ENCODE data around the gene ZNF14. TPM values are rescaled to one million over a fixed set of nuclear protein-coding genes. Genes with fewer than 3 reads are reported as not detected.
"Not testable (repeated sequence)": the region's sequence is repeated elsewhere in the genome, so short reads cannot be mapped to it uniquely, and the experiment has no call there.

ZNF14 gene
- total RNA-seq, 1 donor from 2014 or later = 10.9 TPM

DNA sequence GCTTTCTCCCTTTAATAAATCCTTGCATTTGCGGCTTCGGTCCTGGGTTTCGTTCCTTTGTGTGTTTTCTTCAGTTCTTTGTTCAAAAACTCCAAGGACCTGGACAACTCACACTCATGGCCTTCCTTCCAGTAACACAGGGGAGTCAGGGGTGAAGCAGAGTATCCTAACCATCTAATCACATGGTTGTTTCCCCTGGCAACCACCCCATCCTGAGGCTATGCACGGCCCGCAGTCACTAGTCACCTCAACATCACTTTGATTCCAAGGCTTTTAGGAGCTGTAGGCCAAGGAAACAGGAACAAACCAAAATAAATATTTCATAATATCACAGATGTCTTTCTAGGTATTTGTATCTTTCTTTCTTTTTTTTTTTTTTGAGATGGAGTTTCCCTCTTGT is 35.3 kb downstream of the ZNF14 start:
- Mint-ChIP-seq H3K27me3 (ENCODE audit: unreplicated experiment) (no peaks in the 10 kb centered on the region), H3K4me3 (ENCODE audit: unreplicated experiment) (no peak overlapping the region), H3K27ac (ENCODE audit: unreplicated experiment) (no peak overlapping the region), H3K36me3 (ENCODE audit: unreplicated experiment) (peaks cover 4% of the 10 kb centered on the region), H3K9me3 (ENCODE audit: unreplicated experiment) (peaks cover 2% of the 10 kb centered on the region), H3K4me1 (ENCODE audit: low read depth, unreplicated experiment) (no peaks in the 10 kb centered on the region)
- TF ChIP-seq, protein P1, sequence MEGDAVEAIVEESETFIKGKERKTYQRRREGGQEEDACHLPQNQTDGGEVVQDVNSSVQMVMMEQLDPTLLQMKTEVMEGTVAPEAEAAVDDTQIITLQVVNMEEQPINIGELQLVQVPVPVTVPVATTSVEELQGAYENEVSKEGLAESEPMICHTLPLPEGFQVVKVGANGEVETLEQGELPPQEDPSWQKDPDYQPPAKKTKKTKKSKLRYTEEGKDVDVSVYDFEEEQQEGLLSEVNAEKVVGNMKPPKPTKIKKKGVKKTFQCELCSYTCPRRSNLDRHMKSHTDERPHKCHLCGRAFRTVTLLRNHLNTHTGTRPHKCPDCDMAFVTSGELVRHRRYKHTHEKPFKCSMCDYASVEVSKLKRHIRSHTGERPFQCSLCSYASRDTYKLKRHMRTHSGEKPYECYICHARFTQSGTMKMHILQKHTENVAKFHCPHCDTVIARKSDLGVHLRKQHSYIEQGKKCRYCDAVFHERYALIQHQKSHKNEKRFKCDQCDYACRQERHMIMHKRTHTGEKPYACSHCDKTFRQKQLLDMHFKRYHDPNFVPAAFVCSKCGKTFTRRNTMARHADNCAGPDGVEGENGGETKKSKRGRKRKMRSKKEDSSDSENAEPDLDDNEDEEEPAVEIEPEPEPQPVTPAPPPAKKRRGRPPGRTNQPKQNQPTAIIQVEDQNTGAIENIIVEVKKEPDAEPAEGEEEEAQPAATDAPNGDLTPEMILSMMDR (IDR thresholded peaks at IDR 0.05; ENCODE audit: partially characterized antibody, unreplicated experiment) = no peak
- DNase-seq = no peak

DNA sequence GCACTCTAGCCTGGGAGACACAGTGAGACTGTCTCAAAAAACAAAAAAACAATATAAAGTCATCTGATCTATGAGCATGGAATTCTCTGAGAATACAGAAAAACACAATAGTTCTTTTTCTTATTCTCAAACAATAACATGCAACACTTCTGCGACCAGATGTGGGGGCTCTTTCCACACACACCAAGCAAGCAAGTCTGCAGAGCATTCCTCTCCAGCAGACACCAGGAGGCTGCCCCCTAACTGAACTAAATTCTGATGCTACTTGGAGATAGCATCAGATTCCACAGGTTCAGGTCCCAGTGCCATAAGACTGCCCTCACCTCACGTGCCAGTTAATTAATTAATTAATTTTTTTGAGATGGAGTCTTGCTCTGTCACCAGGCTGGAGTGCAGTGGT is 36.5 kb downstream of the ZNF14 start:
- Mint-ChIP-seq H3K4me3 (ENCODE audit: unreplicated experiment) (no peak overlapping the region), H3K27ac (ENCODE audit: unreplicated experiment) (no peak overlapping the region), H3K9me3 (ENCODE audit: unreplicated experiment) (peaks cover 1% of the 10 kb centered on the region), H3K27me3 (ENCODE audit: unreplicated experiment) (no peaks in the 10 kb centered on the region), H3K36me3 (ENCODE audit: unreplicated experiment) (peaks cover 4% of the 10 kb centered on the region), H3K4me1 (ENCODE audit: low read depth, unreplicated experiment) (no peaks in the 10 kb centered on the region)
- TF ChIP-seq, protein P1 (IDR thresholded peaks at IDR 0.05; ENCODE audit: partially characterized antibody, unreplicated experiment) = no peak
- no peak for DNase-seq

GRCh38 chr19:19691683-19692082 is 41.2 kb downstream of the ZNF14 start:
- H3K27ac Mint-ChIP-seq (ENCODE audit: unreplicated experiment) = no peak overlapping the region
- H3K4me3 Mint-ChIP-seq (ENCODE audit: unreplicated experiment) = no peak overlapping the region
- no peaks in the 10 kb centered on the region for H3K36me3 Mint-ChIP-seq (ENCODE audit: unreplicated experiment)
- H3K9me3 Mint-ChIP-seq (ENCODE audit: unreplicated experiment) = peaks cover 4% of the 10 kb centered on the region
- H3K4me1 Mint-ChIP-seq (ENCODE audit: low read depth, unreplicated experiment) = no peaks in the 10 kb centered on the region
- no peak for DNase-seq
- TF ChIP-seq, protein P1 (IDR thresholded peaks at IDR 0.05; ENCODE audit: partially characterized antibody, unreplicated experiment) = no peak
- no peaks in the 10 kb centered on the region for H3K27me3 Mint-ChIP-seq (ENCODE audit: unreplicated experiment)

DNA sequence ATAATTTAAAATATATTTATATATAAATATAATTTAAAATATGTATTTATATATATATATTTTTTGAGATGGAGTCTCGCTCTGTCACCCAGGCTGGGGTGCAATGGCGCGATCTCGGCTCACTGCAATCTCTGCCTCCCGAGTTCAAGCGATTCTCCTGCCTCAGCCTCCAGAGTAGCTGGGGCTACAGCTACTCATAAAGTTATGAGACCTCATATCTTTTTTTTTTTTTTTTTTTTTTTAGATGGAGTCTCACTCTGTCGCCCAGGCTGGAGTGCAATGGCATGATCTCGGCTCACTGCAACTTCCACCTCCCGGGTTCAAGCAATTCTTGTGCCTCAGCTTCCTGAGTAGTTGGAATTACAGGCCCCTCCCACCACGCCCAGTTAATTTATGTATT is 43.9 kb downstream of the ZNF14 start:
- not testable (repeated sequence) for DNase-seq; H3K36me3 Mint-ChIP-seq (ENCODE audit: unreplicated experiment); H3K9me3 Mint-ChIP-seq (ENCODE audit: unreplicated experiment); H3K27ac Mint-ChIP-seq (ENCODE audit: unreplicated experiment); H3K4me1 Mint-ChIP-seq (ENCODE audit: low read depth, unreplicated experiment); H3K4me3 Mint-ChIP-seq (ENCODE audit: unreplicated experiment); H3K27me3 Mint-ChIP-seq (ENCODE audit: unreplicated experiment)

GRCh38 chr19:19687090-19687489 is 45.8 kb downstream of the ZNF14 start:
- H3K9me3 Mint-ChIP-seq (ENCODE audit: unreplicated experiment) = peaks cover 2% of the 10 kb centered on the region
- no peak for DNase-seq
- TF ChIP-seq, protein P1 (IDR thresholded peaks at IDR 0.05; ENCODE audit: partially characterized antibody, unreplicated experiment) = no peak

GRCh38 chr19:19686580-19686979 is 46.3 kb downstream of the ZNF14 start:
- Mint-ChIP-seq H3K4me3 (ENCODE audit: unreplicated experiment) (no peak overlapping the region), H3K4me1 (ENCODE audit: low read depth, unreplicated experiment) (no peaks in the 10 kb centered on the region), H3K27ac (ENCODE audit: unreplicated experiment) (no peak overlapping the region), H3K36me3 (ENCODE audit: unreplicated experiment) (peaks cover 12% of the 10 kb centered on the region), H3K9me3 (ENCODE audit: unreplicated experiment) (peaks cover 2% of the 10 kb centered on the region), H3K27me3 (ENCODE audit: unreplicated experiment) (peaks cover 4% of the 10 kb centered on the region)
- DNase-seq = no peak
- TF ChIP-seq, protein P1 (IDR thresholded peaks at IDR 0.05; ENCODE audit: partially characterized antibody, unreplicated experiment) = no peak

More at GRCh38 chr19:19687090-19687489, 45.8 kb downstream of the ZNF14 start:
- no peak overlapping the region for H3K27ac Mint-ChIP-seq (ENCODE audit: unreplicated experiment)
- H3K36me3 Mint-ChIP-seq (ENCODE audit: unreplicated experiment) = peaks cover 12% of the 10 kb centered on the region
- peaks cover 4% of the 10 kb centered on the region for H3K27me3 Mint-ChIP-seq (ENCODE audit: unreplicated experiment)
- H3K4me1 Mint-ChIP-seq (ENCODE audit: low read depth, unreplicated experiment) = no peaks in the 10 kb centered on the region
- H3K4me3 Mint-ChIP-seq (ENCODE audit: unreplicated experiment) = no peak overlapping the region

GRCh38 chr19:19686119-19686518 is 46.8 kb downstream of the ZNF14 start:
- H3K4me3 Mint-ChIP-seq (ENCODE audit: unreplicated experiment); H3K27ac Mint-ChIP-seq (ENCODE audit: unreplicated experiment); DNase-seq; H3K9me3 Mint-ChIP-seq (ENCODE audit: unreplicated experiment); H3K4me1 Mint-ChIP-seq (ENCODE audit: low read depth, unreplicated experiment); H3K27me3 Mint-ChIP-seq (ENCODE audit: unreplicated experiment): not testable (repeated sequence)
- H3K36me3 Mint-ChIP-seq (ENCODE audit: unreplicated experiment) = peaks cover 14% of the 10 kb centered on the region

Data from glutamatergic neuron (in vitro differentiated cells).